Stomach smooth muscle (tissue), 2 donors: ENCODE measurements around the gene RACK1.
A peak's percentile ranks its signal among the peaks of the same experiment; 100 is the strongest.
"Not testable (repeated sequence)": the region's sequence is repeated elsewhere in the genome, so short reads cannot be mapped to it uniquely, and the experiment has no call there.

ENCODE experiments used
- H3K27ac ChIP-seq: one replicate; pipeline ENCODE4 v1.7.0; 2013; ENCODE audit warnings: mild to moderate bottlenecking, low read length, inconsistent platforms
- H3K27me3 ChIP-seq, 2 donors: one replicate each; pipeline ENCODE4 v1.7.0; 2013; ENCODE audit warnings: low read length in 2 of 2; ENCODE audit not compliant: insufficient read depth in 2 of 2, control insufficient read depth in 1 of 2
- H3K36me3 ChIP-seq, 2 donors: one replicate each; pipeline ENCODE4 v1.7.0; 2013; ENCODE audit warnings: low read length in 2 of 2; ENCODE audit not compliant: control insufficient read depth in 2 of 2, insufficient read depth in 2 of 2
- H3K4me1 ChIP-seq: one replicate; pipeline ENCODE4 v1.7.0; 2013; ENCODE audit warnings: low read length; ENCODE audit not compliant: control insufficient read depth, insufficient read depth
- H3K4me3 ChIP-seq, 2 donors: one replicate each; pipeline ENCODE4 v1.7.0; 2013; ENCODE audit warnings: low read length in 2 of 2
- H3K9ac ChIP-seq, 2 donors: one replicate each; pipeline ENCODE4 v1.7.0; 2013; ENCODE audit warnings: low read length in 2 of 2, mild to moderate bottlenecking in 1 of 2
- H3K9me3 ChIP-seq, 2 donors: one replicate each; pipeline ENCODE4 v1.7.0; 2013; ENCODE audit warnings: low read length in 2 of 2; ENCODE audit not compliant: control insufficient read depth in 2 of 2
- donor health status: healthy.
- donor health status: Pancreatic carcinoma.

RACK1 gene

DNA sequence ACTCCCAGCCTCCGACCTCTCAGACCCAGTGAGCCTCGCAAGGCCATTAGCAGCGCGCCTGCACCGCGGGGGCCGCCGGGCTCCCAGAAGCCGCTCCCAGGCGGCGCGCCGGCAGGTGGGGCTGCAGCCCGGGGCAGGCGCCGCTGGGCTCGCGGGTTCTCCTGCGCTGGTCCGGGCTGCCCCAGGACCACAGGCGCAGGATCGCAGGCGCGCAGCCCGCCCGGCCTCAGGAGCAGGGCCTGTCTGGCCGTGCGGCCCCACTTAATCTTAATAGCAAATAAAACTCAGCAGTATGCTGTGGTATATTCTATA lies 29.7 kb upstream of the RACK1 start:
- H3K4me1 ChIP-seq, H3K27me3 ChIP-seq, H3K36me3 ChIP-seq, H3K9me3 ChIP-seq, H3K9ac ChIP-seq, H3K27ac ChIP-seq: not testable (repeated sequence)
- H3K4me3 ChIP-seq, result peak overlapping the region in 1 of 2 donors; percentile 40

DNA sequence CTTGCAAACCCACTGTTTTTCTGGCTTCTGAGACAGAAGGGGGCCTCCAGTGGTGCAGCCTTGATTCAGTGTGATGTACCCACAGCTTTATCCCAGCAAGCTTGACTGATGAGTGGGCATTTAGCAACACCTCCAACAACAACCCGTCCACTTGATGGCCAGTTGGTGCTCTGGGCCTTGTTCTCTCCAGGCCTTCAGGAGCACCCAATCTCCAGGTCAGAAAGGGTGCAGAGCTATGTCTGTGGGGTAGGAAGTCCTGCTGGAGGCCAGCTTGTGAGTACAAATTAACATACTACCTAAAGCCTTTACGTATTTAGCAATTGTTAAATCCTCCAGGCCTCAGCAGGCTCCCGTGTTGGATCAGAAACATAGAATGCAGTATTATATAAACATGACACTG lies 27.4 kb upstream of the RACK1 start:
- Histone ChIP-seq H3K9ac (no peak overlapping the region), H3K27ac (no peak overlapping the region), H3K9me3 (no peaks in the 10 kb centered on the region), H3K27me3 (no peaks in the 10 kb centered on the region), H3K4me3 (no peak overlapping the region), H3K36me3 (no peaks in the 10 kb centered on the region), H3K4me1 (no peaks in the 10 kb centered on the region)

DNA sequence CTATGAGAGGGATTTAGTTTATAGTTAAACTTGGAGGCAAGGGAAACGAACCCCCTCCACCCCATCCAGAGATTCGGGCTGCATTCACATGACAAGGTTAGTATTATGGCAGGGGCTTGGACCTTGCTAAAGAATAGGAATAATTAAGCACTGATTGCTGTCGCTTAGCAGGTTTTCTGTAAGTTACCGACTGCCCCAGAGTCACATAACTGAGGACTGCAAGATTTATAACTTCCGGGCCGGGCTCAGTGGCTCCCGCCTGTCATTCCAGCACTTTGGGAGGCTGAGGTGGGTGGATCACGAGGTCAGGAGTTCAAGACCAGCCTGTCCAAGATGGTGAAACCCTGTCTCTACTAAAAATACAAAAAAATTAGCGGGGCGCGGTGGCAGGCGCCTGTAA lies 24.2 kb upstream of the RACK1 start:
- H3K9me3 ChIP-seq, H3K4me3 ChIP-seq, H3K27me3 ChIP-seq, H3K9ac ChIP-seq, H3K36me3 ChIP-seq, H3K27ac ChIP-seq, H3K4me1 ChIP-seq: not testable (repeated sequence)

- not testable (repeated sequence) for H3K36me3 ChIP-seq, H3K4me3 ChIP-seq, H3K9me3 ChIP-seq, H3K9ac ChIP-seq, H3K27me3 ChIP-seq, H3K4me1 ChIP-seq, H3K27ac ChIP-seq
Measured at GRCh38 chr5:181267291-181267904, 23.7 kb upstream of the RACK1 start.

DNA sequence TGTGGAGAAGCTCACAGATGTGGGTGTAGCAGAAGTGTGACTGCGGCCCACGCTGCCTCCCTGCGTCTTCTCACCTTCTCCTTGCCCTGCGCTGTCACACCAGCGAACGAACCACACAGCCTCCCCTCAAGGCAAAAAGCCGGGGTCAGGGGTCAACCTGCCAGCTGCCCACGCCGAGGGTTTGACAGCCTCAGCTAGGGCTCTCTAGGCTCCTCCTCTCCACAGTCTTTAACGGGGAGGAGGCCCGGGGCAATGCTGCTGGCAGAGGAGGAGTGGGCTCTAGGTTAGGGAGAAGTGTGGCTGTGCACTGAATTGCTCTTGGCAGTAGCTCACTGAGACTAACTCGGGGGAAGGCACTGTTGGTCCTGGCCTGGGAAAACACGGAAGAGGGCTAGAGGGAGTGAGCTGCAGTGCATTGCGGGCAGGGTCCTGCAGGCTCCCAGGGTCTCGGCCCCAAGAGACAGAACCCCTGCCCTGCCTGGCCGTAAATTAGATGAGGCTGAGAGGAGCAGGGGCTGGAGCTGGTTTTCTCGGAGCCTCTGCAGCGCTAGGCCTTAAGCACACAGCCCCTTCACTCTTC lies 21.5 kb upstream of the RACK1 start:
- peaks cover 4 to 6% of the 10 kb centered on the region in 2 donors for H3K36me3 ChIP-seq
- H3K4me1 ChIP-seq, result peaks cover 11% of the 10 kb centered on the region
- no peaks in the 10 kb centered on the region for H3K27me3 ChIP-seq
- H3K4me3 ChIP-seq, result no peak overlapping the region
- no peak overlapping the region for H3K9ac ChIP-seq
- no peak overlapping the region for H3K27ac ChIP-seq
- H3K9me3 ChIP-seq, result no peaks in the 10 kb centered on the region

- Histone ChIP-seq H3K4me3 (no peak overlapping the region), H3K9ac (no peak overlapping the region), H3K36me3 (peaks cover 4 to 6% of the 10 kb centered on the region in 2 donors), H3K27me3 (no peaks in the 10 kb centered on the region), H3K9me3 (no peaks in the 10 kb centered on the region), H3K4me1 (peaks cover 27% of the 10 kb centered on the region), H3K27ac (no peak overlapping the region)
Measured at GRCh38 chr5:181263633-181264032, 19.9 kb upstream of the RACK1 start.

GRCh38 chr5:181261320-181262049 lies 17.8 kb upstream of the RACK1 start:
- Histone ChIP-seq H3K9ac (peak overlapping the region; percentile 98 to 99), H3K4me3 (peak overlapping the region; percentile 77 to 99), H3K27ac (peak overlapping the region; percentile 98), H3K9me3 (no peaks in the 10 kb centered on the region), H3K36me3 (peaks cover 4 to 10% of the 10 kb centered on the region in 2 donors), H3K4me1 (peaks cover 38% of the 10 kb centered on the region), H3K27me3 (no peaks in the 10 kb centered on the region)

DNA sequence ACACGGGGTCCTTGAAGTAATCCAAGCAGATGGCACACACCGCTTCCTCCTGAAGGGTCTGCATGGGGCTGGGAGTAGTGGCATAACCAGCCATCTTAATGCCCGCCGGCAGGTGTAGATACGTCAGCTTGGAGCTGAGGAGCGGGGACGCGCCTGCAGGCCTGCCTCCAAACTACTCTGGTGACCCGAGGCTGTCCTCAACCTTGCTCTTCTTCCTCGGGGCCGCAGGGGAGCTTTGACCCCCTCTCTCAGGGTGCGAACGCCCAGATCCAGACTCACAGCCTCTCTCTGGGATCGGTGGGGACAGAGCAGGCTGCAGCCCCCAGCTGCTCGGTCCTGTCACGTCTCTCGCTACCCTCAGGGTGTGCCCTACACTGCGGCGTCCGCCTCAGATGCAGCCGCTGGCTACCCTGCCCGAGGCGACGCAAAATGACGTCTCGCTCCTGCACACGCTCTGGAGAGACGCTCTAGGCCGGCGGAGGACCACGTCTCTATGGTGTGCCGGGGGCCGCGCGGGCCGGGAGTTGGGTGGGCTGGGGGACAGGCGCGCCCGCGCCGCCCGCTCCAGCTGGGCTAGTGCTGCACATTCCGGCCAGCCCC lies 17.1 kb upstream of the RACK1 start, which contains the start of gene TRIM52:
TRIM52 (minus strand) TSS at position 424 of the 600 bp plus-strand sequence; CDS start at position 94, 330 bp downstream.
- Histone ChIP-seq H3K36me3 (peaks cover 4 to 11% of the 10 kb centered on the region in 2 donors), H3K4me3 (peak within 1 kb of the TSS; percentile 77 to 99), H3K4me1 (peaks cover 38% of the 10 kb centered on the region), H3K27ac (peak within 1 kb of the TSS; percentile 98), H3K27me3 (no peaks in the 10 kb centered on the region), H3K9ac (peak within 1 kb of the TSS; percentile 98 to 99), H3K9me3 (no peaks in the 10 kb centered on the region)

- Histone ChIP-seq H3K27me3 (no peaks in the 10 kb centered on the region), H3K4me3 (peak overlapping the region; percentile 77 to 99), H3K9me3 (no peaks in the 10 kb centered on the region), H3K27ac (peak overlapping the region; percentile 98), H3K36me3 (peaks cover 4 to 11% of the 10 kb centered on the region in 2 donors), H3K4me1 (peaks cover 38% of the 10 kb centered on the region), H3K9ac (peak overlapping the region; percentile 98 to 99)
Measured at GRCh38 chr5:181259974-181260719, 16.4 kb upstream of the RACK1 start.

DNA sequence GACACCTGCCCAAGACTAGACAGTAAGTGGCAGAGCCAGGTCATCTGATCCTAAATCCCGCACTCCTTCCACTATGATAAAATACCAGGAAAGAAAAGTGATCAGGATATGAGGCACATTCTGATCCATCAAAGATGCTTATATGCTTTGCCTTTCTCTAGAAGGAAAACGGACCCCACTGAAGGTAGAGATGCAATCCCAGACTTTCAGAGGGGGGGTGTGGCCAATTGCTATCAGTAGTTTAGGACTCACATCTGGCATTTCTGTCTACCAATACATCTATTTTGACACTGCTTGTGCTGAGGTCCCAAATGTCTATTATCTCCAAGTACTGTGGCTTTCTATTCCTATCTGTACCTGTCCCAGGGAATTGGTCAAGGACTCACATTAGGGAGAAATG lies 15.6 kb upstream of the RACK1 start:
- Histone ChIP-seq H3K36me3 (peaks cover 7 to 11% of the 10 kb centered on the region in 2 donors), H3K27ac (no peak overlapping the region), H3K4me3 (peak overlapping the region; percentile 77 to 99), H3K27me3 (no peaks in the 10 kb centered on the region), H3K9ac (peak overlapping the region; percentile 98 to 99), H3K4me1 (peaks cover 41% of the 10 kb centered on the region), H3K9me3 (no peaks in the 10 kb centered on the region)
